Lower leg skin (tissue), 3 donors: ENCODE measurements around the gene CPLX3.

Experiments used
- CTCF ChIP-seq, 3 donors: fragments of 450-650 bp; IDR thresholded peaks; one replicate each; pipeline ENCODE4 v1.5.1; 2016; ENCODE audit warnings: antibody characterized with exemption in 3 of 3, mild to moderate bottlenecking in 3 of 3, moderate library complexity in 2 of 3
- POLR2A ChIP-seq, 2 donors: fragments of 450-650 bp; IDR thresholded peaks; one replicate each; pipeline ENCODE4 v1.6.1; 2016 to 2017; ENCODE audit warnings: antibody characterized with exemption in 2 of 2, mild to moderate bottlenecking in 1 of 2, moderate library complexity in 1 of 2

DNA sequence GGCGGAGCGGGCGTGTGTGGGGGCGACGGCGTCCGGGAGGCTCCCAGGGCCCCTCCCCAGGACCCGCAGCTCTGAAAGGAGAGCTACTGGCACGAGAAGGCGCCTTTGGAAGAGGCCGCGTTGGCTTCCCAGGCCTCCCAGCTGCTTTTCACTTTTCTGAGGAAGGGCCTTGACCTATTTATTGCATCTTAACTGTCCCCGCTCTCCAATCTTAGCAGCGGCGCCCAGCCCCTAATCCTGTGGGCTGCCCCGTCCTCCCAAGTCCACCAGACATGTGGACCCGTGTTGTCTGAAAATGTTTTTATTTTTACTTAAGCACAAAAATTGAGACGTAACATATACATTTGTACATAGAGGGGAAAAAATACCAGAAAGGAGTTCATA, 17.0 kb downstream of the CPLX3 start:
- no peak for TF ChIP-seq CTCF (IDR thresholded peaks at IDR 0.05)
- TF ChIP-seq POLR2A (IDR thresholded peaks at IDR 0.05): no peak
